HG03139 (cell line): ENCODE data around the gene ZNF581.
A peak's percentile ranks its signal among the peaks of the same experiment; 100 is the strongest.

Experiments used
- ATAC-seq: cut with Tn5 transposase; IDR thresholded peaks from one replicate; pipeline ENCODE4 v1.9.1; 2021; ENCODE audit not compliant: unreplicated experiment

The ZNF581 gene

GRCh38 chr19:55678121-55678671 lies 34.7 kb downstream of the ZNF581 start:
- ATAC-seq: peak; percentile 63

GRCh38 chr19:55679343-55680257 lies 36.2 kb downstream of the ZNF581 start:
- ATAC-seq: no peak

- ATAC-seq: no peak
Measured at GRCh38 chr19:55680339-55681130, 37.1 kb downstream of the ZNF581 start.

GRCh38 chr19:55681131-55682092 lies 38.0 kb downstream of the ZNF581 start:
- no peak for ATAC-seq

GRCh38 chr19:55683449-55684261 lies 40.2 kb downstream of the ZNF581 start:
- no peak for ATAC-seq

GRCh38 chr19:55684946-55685681 lies 41.7 kb downstream of the ZNF581 start:
- no peak for ATAC-seq

GRCh38 chr19:55685776-55686175 lies 42.3 kb downstream of the ZNF581 start:
- no peak for ATAC-seq

- ATAC-seq: no peak
Measured at GRCh38 chr19:55686311-55687050, 43.0 kb downstream of the ZNF581 start.

GRCh38 chr19:55687281-55688201 lies 44.1 kb downstream of the ZNF581 start:
- ATAC-seq: no peak

- no peak for ATAC-seq
Measured at GRCh38 chr19:55688422-55689218, 45.2 kb downstream of the ZNF581 start.

- ATAC-seq: no peak
Measured at GRCh38 chr19:55689411-55690108, 46.1 kb downstream of the ZNF581 start.

GRCh38 chr19:55690109-55690768 lies 46.8 kb downstream of the ZNF581 start:
- no peak for ATAC-seq

GRCh38 chr19:55690769-55691545 lies 47.5 kb downstream of the ZNF581 start:
- ATAC-seq: no peak
